Kidney (tissue), 14 donors: ENCODE results near the gene ADSS2. TPM values are rescaled to one million over a fixed set of nuclear protein-coding genes. Genes with fewer than 3 reads are reported as not detected.

Source experiments
- DNase-seq, 5 donors: peaks; one replicate each; pipeline ENCODE4 v3.0.0-alpha.2; 2013 to 2020
- FAIRE-seq: peaks from 2 replicates; lab custom pipeline; 2012; peaks lifted over from hg19 to GRCh38; lab: Jason Lieb, UNC
- H3K27ac ChIP-seq, 2 donors: one replicate each; pipeline ENCODE4 v1.7.0; 2013; ENCODE audit warnings: low read depth in 2 of 2, low read length in 2 of 2, inconsistent platforms in 1 of 2
- H3K27me3 ChIP-seq: one replicate; pipeline ENCODE4 v1.7.1; 2013; ENCODE audit warnings: low read length, inconsistent platforms; ENCODE audit not compliant: control insufficient read depth, insufficient read depth
- H3K36me3 ChIP-seq, 3 donors: one replicate each; pipeline versions ENCODE4 v1.7.0 to v1.7.1; 2013; ENCODE audit warnings: low read length in 3 of 3, control low read depth in 1 of 3, inconsistent platforms in 1 of 3; ENCODE audit not compliant: insufficient read depth in 3 of 3, control insufficient read depth in 2 of 3
- H3K4me1 ChIP-seq, 3 donors: one replicate each; pipeline versions ENCODE4 v1.7.0 to v1.7.1; 2013; ENCODE audit warnings: low read length in 3 of 3, inconsistent platforms in 1 of 3, low read depth in 1 of 3; ENCODE audit not compliant: control insufficient read depth in 2 of 3, insufficient read depth in 2 of 3
- H3K4me3 ChIP-seq, 3 donors: one replicate each; pipeline versions ENCODE4 v1.7.0 to v1.8.1; 2013; ENCODE audit warnings: low read length in 3 of 3, control low read depth in 1 of 3, inconsistent platforms in 1 of 3
- H3K9ac ChIP-seq, 3 donors: one replicate each; pipeline versions ENCODE4 v1.7.0 to v1.7.1; 2013; ENCODE audit warnings: low read length in 3 of 3, control low read depth in 1 of 3, inconsistent platforms in 1 of 3
- H3K9me3 ChIP-seq, 3 donors: one replicate each; pipeline versions ENCODE4 v1.7.0 to v1.7.1; 2013; ENCODE audit warnings: low read length in 3 of 3, control low read depth in 1 of 3, inconsistent platforms in 1 of 3; ENCODE audit not compliant: control insufficient read depth in 2 of 3, insufficient read depth in 1 of 3
- CTCF ChIP-seq: IDR thresholded peaks from 3 replicates; pipeline ENCODE4 v1.5.1; 2012; ENCODE audit warnings: mild to moderate bottlenecking, moderate library complexity, borderline replicate concordance; ENCODE audit not compliant: insufficient read depth; ENCODE audit errors: extremely low read depth
- intact Hi-C: fragments of 100-400 bp; cut with DNase I; formaldehyde crosslinking; loops from one replicate; pipeline ENCODE4 v1.11.1; 2022
- polyA plus RNA-seq: library from polyadenylated mRNA; stranded (reverse); fragments of 350-450 nt; fragmentation: Illumina TruSeq; extraction: RNeasy Lipid Tissue Mini Kit (QIAGEN cat#74804); gene quantifications from one replicate; pipeline ENCODE4 v1.2.3, GENCODE V29; 2014; ENCODE audit warnings: low read depth, low replicate concordance; ENCODE audit not compliant: insufficient read depth
- total RNA-seq: library from RNA; stranded (reverse); fragmentation: NEBNext Ultra II Directional; extraction: Animal tissue kit (Norgen Biotek cat#: 25700); gene quantifications from one replicate; pipeline ENCODE4 v1.2.1, GENCODE V29; 2021
- donor health status: control.
- donor health status: control.
- donor health status: control.
- donor health status: control.
- donor health status: control.
- donor health status: DM: yes; HTN: yes; CAD: no.
- donor health status: Normal renal cell carcinoma (clear cell type).

Gene ADSS2
- total and polyA plus RNA-seq, 2 donors from 2014 or later = 19.7 to 50.3 TPM

GRCh38 chr1:244458781-244459180 lies 7.1 kb upstream of the ADSS2 start:
- DNase-seq (no peak), FAIRE-seq (no peak)
- H3K4me1 ChIP-seq = peaks cover 0 to 4% (median 2%) of the 10 kb centered on the region in 3 donors
- no peak for TF ChIP-seq CTCF
- intact Hi-C loops = no loop called here
- no peaks in the 10 kb centered on the region for H3K27me3 ChIP-seq
- H3K36me3 ChIP-seq = no peaks in the 10 kb centered on the region
- no peak overlapping the region for H3K27ac ChIP-seq
- H3K9ac ChIP-seq = no peak overlapping the region
- H3K9me3 ChIP-seq = no peaks in the 10 kb centered on the region
- no peak overlapping the region for H3K4me3 ChIP-seq

- intact Hi-C loops = no loop called here
- H3K27ac ChIP-seq = no peak overlapping the region
- H3K9ac ChIP-seq = no peak overlapping the region
- no peak for FAIRE-seq
- no peak for TF ChIP-seq CTCF
- no peak overlapping the region for H3K4me3 ChIP-seq
- H3K36me3 ChIP-seq = no peaks in the 10 kb centered on the region
- no peaks in the 10 kb centered on the region for H3K27me3 ChIP-seq
- DNase-seq = no peak
- no peaks in the 10 kb centered on the region for H3K9me3 ChIP-seq
- peaks cover 0 to 11% (median 4%) of the 10 kb centered on the region in 3 donors for H3K4me1 ChIP-seq
Measured at GRCh38 chr1:244456586-244456985, 4.9 kb upstream of the ADSS2 start.

- no peaks in the 10 kb centered on the region for H3K9me3 ChIP-seq
- H3K36me3 ChIP-seq = no peaks in the 10 kb centered on the region
- peaks cover 0 to 14% (median 7%) of the 10 kb centered on the region in 3 donors for H3K4me1 ChIP-seq
- no peak overlapping the region for H3K27ac ChIP-seq
- no peaks in the 10 kb centered on the region for H3K27me3 ChIP-seq
- FAIRE-seq = no peak
- DNase-seq = peak in 1 of 5 donors; percentile 34
- TF ChIP-seq CTCF = no peak
- H3K4me3 ChIP-seq = no peak overlapping the region
- no peak overlapping the region for H3K9ac ChIP-seq
- intact Hi-C loops = no loop called here
Measured at GRCh38 chr1:244454412-244454811, 2.7 kb upstream of the ADSS2 start.
